ENCODE results near the gene ADGRD2.

DNA sequence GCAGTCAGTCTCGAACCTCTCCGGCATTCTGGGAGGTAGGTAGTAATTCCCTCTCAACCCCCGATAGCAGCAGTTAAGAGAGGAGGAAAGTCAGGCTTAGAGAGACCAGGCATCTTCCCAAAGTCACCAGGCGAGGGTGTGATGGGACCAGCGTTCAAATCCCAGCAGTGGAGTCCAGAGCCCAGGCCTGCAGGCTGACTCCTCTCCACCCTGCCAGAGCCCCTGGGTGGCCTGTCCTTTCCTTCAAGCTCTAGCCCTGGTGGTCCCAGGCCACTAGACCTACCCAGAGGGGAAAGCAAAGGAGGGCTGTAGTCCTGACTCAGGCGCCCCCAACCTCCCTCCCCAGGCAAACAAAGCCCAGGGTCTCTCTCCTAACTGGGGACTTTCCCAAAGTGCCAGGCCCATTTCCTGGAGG is 61.2 kb downstream of the ADGRD2 start:
- TF ChIP-seq POLR2A (IDR thresholded peaks at IDR 0.05; ENCODE audit: borderline replicate concordance, extremely low read depth, insufficient read depth, insufficient read length) (no peak), ZNF274 (IDR thresholded peaks at IDR 0.05; ENCODE audit: low read depth, low read length) (no peak), EZH2phosphoT487 (IDR thresholded peaks at IDR 0.05; ENCODE audit: borderline replicate concordance) (no peak), SP1 (IDR thresholded peaks at IDR 0.05; ENCODE audit: low read depth) (no peak), YY1 (IDR thresholded peaks at IDR 0.05; ENCODE audit: extremely low read depth, insufficient replicate concordance, low read depth, low read length) (no peak), POLR2AphosphoS5 (IDR thresholded peaks at IDR 0.05; ENCODE audit: low read depth, low read length) (no peak), TCF7L2 (IDR thresholded peaks at IDR 0.05; ENCODE audit: borderline replicate concordance, extremely low read depth, insufficient read depth, insufficient read length) (no peak), SIN3A (IDR thresholded peaks at IDR 0.05; ENCODE audit: low read depth) (no peak)
- TF ChIP-seq, protein P1, sequence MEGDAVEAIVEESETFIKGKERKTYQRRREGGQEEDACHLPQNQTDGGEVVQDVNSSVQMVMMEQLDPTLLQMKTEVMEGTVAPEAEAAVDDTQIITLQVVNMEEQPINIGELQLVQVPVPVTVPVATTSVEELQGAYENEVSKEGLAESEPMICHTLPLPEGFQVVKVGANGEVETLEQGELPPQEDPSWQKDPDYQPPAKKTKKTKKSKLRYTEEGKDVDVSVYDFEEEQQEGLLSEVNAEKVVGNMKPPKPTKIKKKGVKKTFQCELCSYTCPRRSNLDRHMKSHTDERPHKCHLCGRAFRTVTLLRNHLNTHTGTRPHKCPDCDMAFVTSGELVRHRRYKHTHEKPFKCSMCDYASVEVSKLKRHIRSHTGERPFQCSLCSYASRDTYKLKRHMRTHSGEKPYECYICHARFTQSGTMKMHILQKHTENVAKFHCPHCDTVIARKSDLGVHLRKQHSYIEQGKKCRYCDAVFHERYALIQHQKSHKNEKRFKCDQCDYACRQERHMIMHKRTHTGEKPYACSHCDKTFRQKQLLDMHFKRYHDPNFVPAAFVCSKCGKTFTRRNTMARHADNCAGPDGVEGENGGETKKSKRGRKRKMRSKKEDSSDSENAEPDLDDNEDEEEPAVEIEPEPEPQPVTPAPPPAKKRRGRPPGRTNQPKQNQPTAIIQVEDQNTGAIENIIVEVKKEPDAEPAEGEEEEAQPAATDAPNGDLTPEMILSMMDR (IDR thresholded peaks at IDR 0.05 in 2 of 3, conservative IDR thresholded peaks at IDR 0.05 in 1 of 3; ENCODE audit: borderline replicate concordance in 1 of 3, insufficient read depth in 1 of 3, low read depth in 2 of 3, low read length in 2 of 3), result peak in 1 of 3 experiments; percentile 12; a peak in 1 of 6 replicates

All from HCT116 (cell line).